GM23338 (cell line): ENCODE results near the gene PRR35.

Experiments used
- CREB1 ChIP-seq: fragments of 250-450 bp; sonication (Bioruptor Pico); IDR thresholded peaks from 2 replicates; pipeline ENCODE4 v1.5.0; 2020; ENCODE audit warnings: low read depth, mild to moderate bottlenecking, moderate library complexity
- EZH2 ChIP-seq: fragments of 200-600 bp; sonication (generic); IDR thresholded peaks from one replicate; pipeline ENCODE4 v1.8.0; 2017; ENCODE audit warnings: antibody characterized with exemption, mild to moderate bottlenecking, low read depth; ENCODE audit not compliant: unreplicated experiment
- EZH2phosphoT487 ChIP-seq: fragments of 200-600 bp; sonication (generic); IDR thresholded peaks from one replicate; pipeline ENCODE4 v1.8.1; 2018; ENCODE audit warnings: antibody characterized with exemption; ENCODE audit not compliant: unreplicated experiment
- TF ChIP-seq, protein P1 (sequence below): IDR thresholded peaks from one replicate; pipeline ENCODE4 v1.6.1; 2018; ENCODE audit warnings: antibody characterized with exemption; ENCODE audit not compliant: unreplicated experiment
- TF ChIP-seq, protein P2 (sequence below), 2 experiments: fragments of 200-600 bp in 1 of 2; sonication (generic) in 1 of 2; conservative IDR thresholded peaks; 2 replicates each; pipeline versions ENCODE4 v1.5.1 to v1.6.1; 2016 to 2017; ENCODE audit warnings: antibody characterized with exemption in 2 of 2, low read depth in 2 of 2, mild to moderate bottlenecking in 2 of 2, moderate library complexity in 1 of 2

DNA sequence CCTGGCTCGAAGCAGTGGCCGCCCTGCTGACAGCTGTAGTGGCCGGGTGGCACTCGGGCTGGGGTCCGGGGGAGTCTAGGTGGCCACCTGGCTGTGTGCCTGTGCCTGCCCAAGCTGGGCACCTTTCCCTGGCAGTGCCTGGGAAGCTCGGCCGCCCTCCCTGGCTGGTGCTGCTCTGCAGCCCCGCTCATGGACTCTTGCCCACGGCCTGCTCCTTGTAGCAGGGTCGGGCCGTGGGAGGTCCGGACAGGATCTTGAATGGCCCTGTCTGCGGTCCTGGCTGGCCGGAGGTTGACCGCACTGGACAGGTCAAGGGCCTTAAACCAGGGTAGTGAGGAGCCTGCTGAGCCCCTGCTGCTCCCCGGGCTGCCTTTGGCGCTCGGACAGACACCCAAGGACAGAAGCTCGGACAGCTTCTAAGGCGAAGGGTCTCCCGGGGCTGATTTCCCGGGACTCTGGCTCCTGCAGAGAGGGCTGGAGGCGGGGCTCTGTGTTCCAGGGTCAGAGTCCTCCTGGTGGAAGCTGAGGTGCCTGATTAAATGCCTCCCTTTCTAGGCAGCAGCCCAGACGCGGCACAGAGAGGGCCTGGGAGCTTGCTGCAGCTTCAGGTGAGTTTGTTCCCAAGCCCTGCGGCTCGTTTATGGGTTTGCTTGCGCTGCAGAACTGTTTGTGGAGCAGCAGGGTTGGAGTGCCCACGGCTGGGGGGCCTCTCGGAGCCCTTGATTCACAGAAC lies 26.6 kb upstream of the PRR35 start:
- TF ChIP-seq EZH2phosphoT487 (no peak), EZH2 (no peak), CREB1 (CRISPR knock-in tag) (no peak)
- TF ChIP-seq, protein P1, sequence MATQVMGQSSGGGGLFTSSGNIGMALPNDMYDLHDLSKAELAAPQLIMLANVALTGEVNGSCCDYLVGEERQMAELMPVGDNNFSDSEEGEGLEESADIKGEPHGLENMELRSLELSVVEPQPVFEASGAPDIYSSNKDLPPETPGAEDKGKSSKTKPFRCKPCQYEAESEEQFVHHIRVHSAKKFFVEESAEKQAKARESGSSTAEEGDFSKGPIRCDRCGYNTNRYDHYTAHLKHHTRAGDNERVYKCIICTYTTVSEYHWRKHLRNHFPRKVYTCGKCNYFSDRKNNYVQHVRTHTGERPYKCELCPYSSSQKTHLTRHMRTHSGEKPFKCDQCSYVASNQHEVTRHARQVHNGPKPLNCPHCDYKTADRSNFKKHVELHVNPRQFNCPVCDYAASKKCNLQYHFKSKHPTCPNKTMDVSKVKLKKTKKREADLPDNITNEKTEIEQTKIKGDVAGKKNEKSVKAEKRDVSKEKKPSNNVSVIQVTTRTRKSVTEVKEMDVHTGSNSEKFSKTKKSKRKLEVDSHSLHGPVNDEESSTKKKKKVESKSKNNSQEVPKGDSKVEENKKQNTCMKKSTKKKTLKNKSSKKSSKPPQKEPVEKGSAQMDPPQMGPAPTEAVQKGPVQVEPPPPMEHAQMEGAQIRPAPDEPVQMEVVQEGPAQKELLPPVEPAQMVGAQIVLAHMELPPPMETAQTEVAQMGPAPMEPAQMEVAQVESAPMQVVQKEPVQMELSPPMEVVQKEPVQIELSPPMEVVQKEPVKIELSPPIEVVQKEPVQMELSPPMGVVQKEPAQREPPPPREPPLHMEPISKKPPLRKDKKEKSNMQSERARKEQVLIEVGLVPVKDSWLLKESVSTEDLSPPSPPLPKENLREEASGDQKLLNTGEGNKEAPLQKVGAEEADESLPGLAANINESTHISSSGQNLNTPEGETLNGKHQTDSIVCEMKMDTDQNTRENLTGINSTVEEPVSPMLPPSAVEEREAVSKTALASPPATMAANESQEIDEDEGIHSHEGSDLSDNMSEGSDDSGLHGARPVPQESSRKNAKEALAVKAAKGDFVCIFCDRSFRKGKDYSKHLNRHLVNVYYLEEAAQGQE = no peak
- TF ChIP-seq, protein P2, sequence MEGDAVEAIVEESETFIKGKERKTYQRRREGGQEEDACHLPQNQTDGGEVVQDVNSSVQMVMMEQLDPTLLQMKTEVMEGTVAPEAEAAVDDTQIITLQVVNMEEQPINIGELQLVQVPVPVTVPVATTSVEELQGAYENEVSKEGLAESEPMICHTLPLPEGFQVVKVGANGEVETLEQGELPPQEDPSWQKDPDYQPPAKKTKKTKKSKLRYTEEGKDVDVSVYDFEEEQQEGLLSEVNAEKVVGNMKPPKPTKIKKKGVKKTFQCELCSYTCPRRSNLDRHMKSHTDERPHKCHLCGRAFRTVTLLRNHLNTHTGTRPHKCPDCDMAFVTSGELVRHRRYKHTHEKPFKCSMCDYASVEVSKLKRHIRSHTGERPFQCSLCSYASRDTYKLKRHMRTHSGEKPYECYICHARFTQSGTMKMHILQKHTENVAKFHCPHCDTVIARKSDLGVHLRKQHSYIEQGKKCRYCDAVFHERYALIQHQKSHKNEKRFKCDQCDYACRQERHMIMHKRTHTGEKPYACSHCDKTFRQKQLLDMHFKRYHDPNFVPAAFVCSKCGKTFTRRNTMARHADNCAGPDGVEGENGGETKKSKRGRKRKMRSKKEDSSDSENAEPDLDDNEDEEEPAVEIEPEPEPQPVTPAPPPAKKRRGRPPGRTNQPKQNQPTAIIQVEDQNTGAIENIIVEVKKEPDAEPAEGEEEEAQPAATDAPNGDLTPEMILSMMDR (conservative IDR thresholded peaks at IDR 0.05; ENCODE audit: low read depth in 2 of 2) = no peak
